HG03457 (cell line): ENCODE data around the gene YIPF6.
"Not testable (repeated sequence)": the region's sequence is repeated elsewhere in the genome, so short reads cannot be mapped to it uniquely, and the experiment has no call there.

Experiments used
- ATAC-seq: cut with Tn5 transposase; IDR thresholded peaks from one replicate; pipeline ENCODE4 v1.9.1; 2021; ENCODE audit warnings: moderate number of reproducible peaks; ENCODE audit not compliant: unreplicated experiment

Gene YIPF6, protein sequence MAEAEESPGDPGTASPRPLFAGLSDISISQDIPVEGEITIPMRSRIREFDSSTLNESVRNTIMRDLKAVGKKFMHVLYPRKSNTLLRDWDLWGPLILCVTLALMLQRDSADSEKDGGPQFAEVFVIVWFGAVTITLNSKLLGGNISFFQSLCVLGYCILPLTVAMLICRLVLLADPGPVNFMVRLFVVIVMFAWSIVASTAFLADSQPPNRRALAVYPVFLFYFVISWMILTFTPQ

DNA sequence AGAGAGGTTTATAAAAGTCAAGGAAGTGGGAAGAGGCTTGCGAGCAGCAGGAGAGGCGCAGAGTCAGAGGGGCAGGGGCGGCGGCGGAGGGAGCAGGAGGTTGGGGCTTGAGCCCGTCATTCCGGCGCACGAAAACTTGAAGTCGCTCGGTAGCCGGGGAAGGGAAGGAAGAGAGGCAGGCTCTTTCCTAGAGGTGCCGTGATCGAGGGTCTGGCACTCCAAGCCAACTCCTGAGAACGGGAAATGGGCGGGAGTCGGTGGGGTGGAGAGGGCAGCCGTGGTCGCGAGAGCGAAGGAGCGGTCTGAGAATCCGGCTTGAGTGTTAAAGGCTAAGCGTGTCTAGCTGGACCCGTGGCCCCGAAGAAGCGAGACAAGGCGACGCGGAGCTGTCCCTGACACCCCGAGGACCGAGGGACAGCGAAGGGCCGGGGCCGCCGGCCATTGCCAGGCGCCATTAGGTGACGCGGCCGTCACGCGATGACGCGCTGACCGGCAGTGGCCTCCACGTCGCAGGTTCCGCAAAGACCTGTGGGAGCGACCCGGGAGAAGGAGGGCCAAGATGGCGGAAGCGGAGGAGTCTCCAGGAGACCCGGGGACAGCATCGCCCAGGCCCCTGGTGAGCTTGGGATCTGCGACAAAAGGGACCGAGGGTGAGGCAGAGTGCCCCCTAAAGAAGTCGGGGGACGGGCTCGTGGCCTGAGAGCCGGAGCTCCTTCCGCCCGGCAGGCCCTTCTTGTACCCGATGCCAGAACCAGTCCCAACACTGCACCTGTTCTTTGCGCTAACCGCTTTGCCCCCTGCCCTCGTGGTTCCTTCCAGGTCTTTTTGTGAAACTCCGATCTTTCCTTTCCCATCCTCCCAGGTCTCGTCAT lies at the start of gene YIPF6:
YIPF6 (plus strand) TSS at position 544 of the 872 bp plus-strand sequence; CDS start at position 560, 16 bp downstream.
- peak; percentile 97 for ATAC-seq

DNA sequence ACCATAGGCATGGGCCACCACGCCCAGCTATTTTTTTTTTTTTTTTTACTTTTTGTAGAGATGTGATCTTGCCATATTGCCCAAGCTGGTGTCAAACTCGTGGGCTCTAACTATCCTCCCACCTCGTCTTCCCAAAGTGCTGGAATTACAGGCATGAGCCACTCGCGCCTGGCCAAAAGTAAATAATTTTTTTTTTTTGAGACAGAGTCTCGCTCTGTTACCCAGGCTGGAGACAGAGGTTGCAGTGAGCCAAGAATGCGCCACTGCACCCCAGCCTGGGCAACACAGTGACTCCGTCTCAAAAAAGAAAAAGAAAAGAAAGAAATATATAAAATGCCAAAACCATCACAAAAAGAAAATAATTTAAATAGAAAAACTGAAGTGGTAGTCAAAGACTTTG lies 47.1 kb upstream of the YIPF6 start:
- ATAC-seq = no peak

DNA sequence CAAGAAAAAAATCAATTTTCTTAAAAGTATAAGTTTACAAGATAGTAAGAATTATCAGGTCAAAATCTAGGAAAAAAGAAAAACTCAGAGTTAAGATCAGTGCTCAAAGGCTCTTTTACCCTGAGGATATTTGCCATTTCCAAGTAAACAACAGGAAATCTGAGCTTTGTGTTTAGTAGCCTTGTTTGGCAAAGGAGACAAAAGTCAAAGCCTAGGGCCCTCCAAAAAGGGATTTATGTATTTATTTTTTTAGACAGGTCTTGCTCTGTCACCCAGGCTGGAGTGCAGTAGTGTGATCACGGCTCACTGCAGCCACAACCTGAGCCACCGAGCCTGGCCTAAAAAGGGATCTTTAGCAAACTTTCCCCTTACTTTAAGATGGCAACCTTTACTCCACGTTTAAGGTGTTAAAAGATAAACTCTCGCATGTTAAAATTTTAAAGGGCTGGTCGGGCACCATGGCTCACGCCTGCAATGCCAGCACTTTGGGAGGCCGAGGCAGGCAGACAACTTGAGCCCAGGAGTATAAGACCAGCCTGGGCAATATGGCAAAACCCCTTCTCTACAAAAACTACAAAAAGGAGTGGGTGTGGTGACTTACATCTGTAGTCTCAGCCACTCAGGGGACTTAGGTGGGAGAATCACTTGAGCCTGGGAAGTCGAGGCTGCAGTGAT lies 44.2 kb upstream of the YIPF6 start:
- ATAC-seq = no peak

DNA sequence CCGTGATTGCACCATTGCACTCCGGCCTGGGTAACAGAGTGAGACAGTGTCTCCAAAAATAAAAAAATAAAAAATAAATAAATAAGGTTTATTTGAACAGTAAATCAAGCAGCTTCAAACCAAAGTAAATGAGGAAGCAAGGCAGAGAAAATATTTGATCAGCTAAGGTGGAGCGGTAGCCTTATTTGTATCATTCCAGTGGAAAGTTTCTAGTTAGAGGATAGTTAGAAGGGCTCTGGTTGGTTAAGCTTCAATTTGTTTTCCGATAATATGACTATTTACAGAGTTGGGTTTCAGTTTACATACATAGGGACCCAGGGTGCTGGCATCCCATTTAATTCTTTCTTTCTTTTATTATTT lies 43.7 kb upstream of the YIPF6 start:
- ATAC-seq = no peak

DNA sequence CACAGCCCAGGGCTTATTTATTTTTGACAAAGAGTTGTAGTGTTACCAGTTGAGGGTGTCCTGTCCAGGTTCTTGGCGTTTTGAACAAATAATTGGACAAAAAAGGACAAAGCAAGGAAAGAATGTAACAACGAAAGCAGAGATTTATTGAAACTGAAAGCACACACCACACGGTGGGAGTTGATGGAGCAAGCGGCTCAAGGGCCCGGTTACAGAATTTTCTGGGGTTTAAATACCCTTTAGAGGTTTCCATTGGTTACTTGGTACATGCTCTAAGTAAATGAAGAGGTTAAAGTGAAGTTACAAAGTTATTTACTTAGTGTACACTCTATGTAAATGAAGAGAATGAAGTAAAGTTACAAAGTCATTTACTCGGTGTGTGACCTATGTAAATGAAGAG lies 37.8 kb upstream of the YIPF6 start:
- ATAC-seq = no peak

DNA sequence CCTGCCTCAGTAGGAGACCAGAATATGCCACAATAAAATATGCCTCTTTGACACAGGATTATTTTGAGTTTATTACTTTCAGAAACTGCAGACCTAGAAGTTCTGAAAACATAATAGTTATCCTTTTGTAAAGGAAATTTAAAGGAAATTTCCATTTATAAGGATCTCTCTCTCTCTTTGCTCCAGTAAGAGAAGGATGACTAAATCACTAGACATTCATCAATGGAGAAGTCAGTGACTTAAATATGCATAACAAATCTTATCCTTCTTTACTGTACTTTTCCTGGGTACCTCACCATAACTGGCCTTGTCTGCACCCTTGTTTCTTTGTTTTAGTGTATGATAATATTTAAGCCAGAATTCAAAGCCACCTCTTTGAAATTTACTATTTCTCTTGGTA lies 37.3 kb upstream of the YIPF6 start:
- ATAC-seq = no peak

DNA sequence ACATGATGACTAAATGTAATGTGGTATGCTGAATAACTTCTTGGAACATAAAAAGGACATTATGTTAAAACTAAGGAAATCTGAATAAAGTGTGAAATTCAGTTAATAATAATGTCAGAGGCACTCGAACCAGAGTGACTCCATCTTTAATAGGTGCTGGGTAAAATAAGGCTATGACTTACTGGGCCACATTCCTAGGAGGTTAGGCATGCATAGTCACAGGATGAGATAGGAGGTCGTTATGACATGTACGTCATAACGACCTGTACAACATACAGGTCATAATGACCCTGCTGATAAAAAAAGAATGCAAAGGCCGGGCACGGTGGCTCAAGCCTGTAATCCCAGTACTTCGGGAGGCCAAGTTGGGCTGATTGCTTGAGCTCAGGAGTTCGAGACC lies 36.7 kb upstream of the YIPF6 start:
- no peak for ATAC-seq

DNA sequence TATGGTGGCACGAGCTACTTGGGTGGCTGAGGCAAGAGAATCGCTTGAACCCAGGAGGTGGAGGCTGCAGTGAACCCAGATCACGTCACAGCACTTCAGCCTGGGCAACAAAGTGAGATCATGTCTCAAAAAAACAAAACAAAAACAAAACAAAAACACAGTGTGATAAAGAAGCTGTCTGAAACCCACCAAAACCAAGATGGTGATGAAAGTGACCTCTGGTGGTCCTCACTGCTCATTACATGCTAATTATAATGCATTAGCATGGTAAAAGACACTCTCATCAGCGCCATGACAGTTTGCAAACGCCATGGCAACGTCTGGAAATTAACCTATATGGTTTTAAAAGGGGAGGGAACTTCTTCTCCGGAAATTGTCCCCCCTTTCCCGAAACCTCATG lies 36.2 kb upstream of the YIPF6 start:
- no peak for ATAC-seq

DNA sequence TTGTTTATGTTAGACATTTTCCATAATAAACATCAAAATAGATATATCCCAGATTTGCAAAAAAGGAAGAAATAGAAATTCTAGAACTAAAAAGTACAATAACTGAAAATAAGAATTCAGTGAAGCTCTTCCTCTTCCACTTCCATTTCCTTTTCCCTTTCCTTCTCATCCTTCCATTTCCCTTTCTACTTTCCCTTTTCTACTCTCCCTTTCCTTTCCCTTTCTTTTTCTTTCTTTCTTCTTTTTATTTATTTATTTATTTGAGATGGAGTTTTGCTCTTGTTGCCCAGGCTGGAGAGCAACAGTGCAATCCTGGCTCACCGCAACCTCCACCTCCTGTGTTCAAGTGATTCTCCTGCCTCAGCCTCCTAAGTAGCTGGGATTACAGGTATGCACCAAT lies 35.0 kb upstream of the YIPF6 start:
- ATAC-seq = no peak

DNA sequence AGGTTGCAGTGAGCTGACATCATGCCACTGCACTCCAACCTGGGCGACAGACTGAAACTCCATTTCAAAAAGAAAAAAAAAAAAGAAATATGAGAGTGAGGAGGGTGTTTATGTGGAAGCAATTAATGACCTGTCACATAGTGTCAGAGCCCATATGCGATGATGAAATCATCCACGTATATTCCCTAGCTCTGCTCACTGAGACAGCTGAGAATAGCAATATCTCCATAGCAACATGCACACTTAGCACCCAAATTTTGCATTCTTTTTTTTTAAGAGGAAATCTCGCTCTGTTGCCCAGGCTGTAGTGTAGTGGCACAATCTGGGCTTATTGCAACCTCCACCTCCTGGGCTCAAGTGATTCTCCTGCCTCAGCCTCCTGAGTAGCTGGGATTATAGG lies 34.1 kb upstream of the YIPF6 start:
- no peak for ATAC-seq

DNA sequence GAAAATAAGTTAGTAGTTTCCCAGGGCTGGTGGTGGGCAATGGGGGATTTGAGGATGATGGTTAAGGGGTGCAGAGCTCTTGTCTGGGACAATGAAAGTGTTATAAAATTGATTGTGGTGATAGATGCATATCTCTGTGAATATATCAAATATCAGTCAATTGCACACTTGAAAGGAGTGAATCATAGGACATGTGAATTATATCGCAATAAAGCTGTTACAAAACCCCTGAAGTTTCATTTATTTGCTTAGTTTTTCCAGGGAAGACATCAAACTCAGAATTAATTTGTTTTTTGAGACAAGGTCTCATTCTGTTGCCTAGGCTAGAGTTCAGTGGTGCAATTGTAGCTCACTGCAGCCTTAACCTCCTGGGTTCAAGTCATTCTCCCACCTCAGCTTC lies 17.9 kb upstream of the YIPF6 start:
- no peak for ATAC-seq

DNA sequence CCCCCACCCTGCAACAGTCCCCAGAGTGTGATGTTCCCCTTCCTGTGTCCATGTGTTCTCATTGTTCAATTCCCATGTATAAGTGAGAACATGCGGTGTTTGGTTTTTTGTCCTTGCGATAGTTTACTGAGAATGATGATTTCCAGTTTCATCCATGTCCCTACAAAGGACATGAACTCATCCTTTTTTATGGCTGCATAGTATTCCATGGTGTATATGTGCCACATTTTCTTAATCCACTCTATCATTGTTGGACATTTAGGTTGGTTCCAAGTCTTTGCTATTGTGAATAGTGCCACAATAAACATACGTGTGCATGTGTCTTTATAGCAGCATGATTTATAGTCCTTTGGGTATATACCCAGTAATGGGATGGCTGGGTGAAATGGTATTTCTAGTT lies 12.7 kb upstream of the YIPF6 start:
- ATAC-seq = not testable (repeated sequence)

DNA sequence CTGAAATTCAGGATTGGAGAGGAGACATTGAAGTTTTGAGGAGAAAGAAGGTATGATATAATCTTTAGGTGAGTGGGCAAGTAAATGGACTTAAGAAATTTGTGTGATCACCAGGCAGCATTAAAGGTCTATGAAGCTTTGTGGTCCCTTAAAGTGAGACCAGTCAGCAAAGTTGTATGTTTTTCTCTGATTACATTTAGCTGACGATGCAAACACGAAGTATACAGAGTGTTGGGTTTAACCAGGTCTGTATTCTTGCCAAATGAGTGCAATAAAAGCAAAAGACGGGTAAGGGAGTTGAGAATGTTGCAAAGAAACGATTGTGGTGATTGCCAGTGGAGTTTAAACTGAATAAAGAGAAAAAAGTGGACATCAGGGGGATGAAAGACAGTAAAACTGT lies 11.6 kb upstream of the YIPF6 start:
- ATAC-seq = no peak

DNA sequence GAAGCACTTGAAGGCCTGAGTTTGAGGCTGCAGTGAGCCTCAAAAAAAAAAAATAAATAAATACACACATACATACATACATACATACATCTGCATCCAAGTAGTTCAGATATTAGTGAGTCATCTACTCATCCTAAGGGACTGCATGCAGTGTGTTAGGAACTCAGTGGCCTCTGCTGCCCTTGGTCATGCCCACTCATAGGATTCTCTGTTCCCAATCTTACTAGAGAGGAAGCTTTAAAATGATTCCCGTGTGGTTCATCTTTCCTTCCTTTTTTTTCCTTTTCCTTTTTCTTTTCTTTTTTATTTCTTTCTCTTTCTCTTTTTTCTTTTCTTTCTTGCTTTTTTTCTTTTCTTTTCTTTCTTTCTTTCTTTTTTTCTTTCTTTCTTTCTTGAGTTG lies 10.9 kb upstream of the YIPF6 start:
- ATAC-seq = no peak

DNA sequence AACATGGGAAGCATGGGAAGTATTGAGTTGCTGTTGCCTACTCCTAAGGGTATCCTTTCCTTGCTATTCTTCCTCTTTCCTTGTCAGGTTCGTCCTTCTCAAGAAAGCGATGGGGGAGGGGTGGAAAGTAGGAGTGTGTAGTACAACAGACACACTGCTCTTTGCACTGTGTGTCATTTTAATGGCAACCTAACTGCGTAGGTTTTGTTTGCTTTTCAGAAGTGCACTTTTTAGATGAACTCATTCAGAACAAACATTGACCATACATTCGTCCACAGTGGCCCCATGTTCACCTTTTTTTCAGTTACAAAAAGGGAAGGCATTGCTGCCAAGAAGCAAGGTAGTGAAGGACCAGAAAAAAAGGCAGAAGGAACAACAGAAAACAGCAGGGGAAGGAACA lies 10.2 kb upstream of the YIPF6 start:
- ATAC-seq = no peak

DNA sequence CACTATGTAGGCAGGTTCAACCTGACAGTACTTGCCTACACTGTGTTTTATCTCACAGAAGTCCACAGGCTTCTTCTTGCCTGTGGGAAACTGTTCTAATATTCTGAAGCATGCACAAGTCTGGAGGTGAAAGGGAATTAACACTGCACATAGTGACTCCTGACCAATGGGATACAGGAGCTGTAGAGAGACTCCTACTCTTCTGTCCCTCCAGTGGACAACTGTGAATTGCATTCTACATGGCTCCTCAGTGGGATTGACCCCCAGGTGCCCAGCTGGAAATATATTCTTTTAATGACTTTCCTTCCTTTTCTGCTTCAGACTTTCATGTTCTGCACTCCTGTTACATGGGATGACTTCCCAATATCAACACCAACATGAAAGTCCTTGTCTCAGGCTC lies 8.2 kb upstream of the YIPF6 start:
- no peak for ATAC-seq

DNA sequence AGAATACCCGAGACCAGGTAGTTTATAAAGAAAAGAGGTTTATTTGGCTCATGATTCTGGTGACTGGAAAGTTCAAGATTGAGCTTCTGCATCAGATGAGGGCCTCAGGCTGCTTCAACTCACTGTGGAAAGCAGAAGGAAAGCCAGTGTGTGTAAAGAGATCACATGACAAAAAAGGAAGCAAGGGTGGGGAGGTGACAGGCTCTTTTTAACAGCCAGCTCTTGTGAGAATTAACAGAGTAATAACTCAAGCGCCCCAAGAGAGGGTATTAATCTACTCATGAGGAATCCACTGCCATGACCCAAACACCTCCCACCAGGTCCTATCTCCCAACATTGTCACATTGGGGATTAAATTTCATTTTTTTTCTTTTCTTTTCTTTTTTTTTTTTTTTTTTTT lies 6.3 kb upstream of the YIPF6 start:
- ATAC-seq = no peak

DNA sequence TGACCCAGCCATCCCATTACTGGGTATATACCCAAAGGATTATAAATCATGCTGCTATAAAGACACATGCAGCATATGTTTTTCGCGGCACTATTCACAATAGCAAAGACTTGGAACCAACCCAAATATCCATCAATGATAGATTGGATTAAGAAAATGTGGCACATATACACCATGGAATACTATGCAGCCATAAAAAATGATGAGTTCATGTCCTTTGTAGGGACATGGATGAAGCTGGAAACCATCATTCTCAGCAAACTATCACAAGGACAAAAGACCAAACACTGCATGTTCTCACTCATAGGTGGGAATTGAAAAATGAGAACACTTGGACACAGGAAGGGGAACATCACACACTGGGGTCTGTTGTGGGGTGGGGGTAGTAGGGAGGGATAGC lies 5.1 kb upstream of the YIPF6 start:
- not testable (repeated sequence) for ATAC-seq

DNA sequence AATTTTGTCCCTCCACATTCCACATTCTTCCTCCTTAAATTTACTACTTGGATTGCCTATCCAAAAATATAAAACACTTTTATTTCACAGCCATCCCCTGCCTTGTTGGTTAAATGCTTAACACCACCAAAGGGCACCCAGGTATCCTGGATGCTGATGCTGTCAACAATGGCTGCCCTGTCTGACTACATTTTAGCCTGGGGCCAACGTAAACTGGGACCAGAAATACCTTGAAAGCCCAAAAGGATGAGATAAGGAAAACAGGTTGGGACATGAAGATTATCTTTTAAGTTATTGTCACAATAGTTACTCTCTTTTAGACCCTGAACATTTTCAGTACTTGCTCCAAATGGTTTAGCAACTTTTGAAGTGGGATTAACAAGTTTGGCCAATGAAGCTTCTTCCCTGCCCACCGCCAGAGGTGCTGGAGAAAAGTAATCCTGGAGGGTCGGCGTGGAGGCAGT lies 775 bp upstream of the YIPF6 start:
- no peak for ATAC-seq

DNA sequence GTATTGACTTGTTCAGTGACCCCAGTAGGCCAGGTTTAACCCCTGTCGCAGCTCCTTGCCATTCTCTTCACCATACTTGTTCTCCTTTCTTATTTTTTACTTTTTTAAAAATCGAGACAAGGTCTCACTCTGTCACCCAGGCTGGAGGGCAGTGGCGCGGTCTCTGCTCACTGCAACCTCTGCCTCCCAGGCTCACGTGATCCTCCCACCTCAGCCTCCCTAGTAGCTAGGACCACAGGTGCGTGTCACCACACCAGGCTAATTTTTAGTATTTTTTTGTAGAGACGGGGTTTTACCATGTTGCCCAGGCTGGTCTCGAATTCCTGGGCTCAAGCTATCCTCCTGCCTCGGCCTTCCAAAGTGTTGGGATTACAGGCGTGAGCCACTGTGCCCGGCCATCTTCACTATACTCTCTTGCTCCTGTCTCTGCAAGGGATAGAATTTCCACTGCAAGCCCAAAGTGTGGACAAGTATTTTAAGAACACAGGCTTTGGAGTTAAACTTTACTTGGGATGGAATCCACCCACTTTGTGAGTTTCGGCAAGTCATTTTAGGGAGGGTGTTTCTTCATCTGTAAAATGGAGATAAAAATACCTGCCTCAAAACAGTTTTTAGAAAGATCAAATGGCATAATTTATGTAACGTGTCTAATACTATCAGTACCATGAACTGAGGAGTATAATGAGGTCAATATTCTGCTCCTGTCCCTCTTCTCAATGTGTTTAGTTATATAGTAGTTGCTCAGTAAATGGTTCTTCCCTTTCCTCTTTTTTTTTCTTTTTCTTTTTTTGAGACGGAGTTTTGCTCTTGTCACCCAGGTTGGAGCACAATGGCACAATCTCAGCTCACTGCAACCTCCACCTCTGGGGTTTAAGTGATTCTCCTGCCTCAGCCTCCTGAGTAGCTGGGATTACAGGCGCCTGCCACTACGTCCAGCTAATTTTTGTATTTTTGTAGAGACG lies 973 bp downstream of the YIPF6 start:
- ATAC-seq = no peak
